SJCRH30 (cell line): ENCODE measurements around the gene LRP5. TPM values are rescaled to one million over a fixed set of nuclear protein-coding genes. Genes with fewer than 3 reads are reported as not detected.

ENCODE experiments used
- DNase-seq, 2 experiments: peaks; one replicate each; pipeline ENCODE4 v3.0.0-alpha.2; 2015 to 2020
- H3K27ac ChIP-seq: fragments of 250-450 bp; sonication (Bioruptor Pico); 2 replicates; pipeline ENCODE4 v1.5.1; 2020; ENCODE audit warnings: mild to moderate bottlenecking, moderate library complexity
- H3K27me3 ChIP-seq: fragments of 250-450 bp; sonication (Bioruptor Pico); 2 replicates; pipeline ENCODE4 v1.5.1; 2020; ENCODE audit warnings: mild to moderate bottlenecking, moderate library complexity
- H3K36me3 ChIP-seq: fragments of 250-450 bp; sonication (Bioruptor Pico); 2 replicates; pipeline ENCODE4 v1.5.1; 2020; ENCODE audit warnings: mild to moderate bottlenecking, moderate library complexity
- H3K4me1 ChIP-seq: fragments of 250-450 bp; sonication (Bioruptor Pico); 2 replicates; pipeline ENCODE4 v1.5.1; 2020; ENCODE audit warnings: mild to moderate bottlenecking, moderate library complexity
- H3K4me3 ChIP-seq: fragments of 250-450 bp; sonication (Bioruptor Pico); 2 replicates; pipeline ENCODE4 v1.5.1; 2020; ENCODE audit warnings: mild to moderate bottlenecking, moderate library complexity
- H3K9me3 ChIP-seq: fragments of 250-450 bp; sonication (Bioruptor Pico); replicated peaks from 2 replicates; pipeline ENCODE4 v1.5.1; 2020; ENCODE audit warnings: mild to moderate bottlenecking, moderate library complexity
- total RNA-seq: library from RNA; depleted of rRNA; stranded (reverse); fragments of >200 nt; shearing (Covaris generic); gene quantifications from 2 replicates; pipeline ENCODE4 v1.2.3, GENCODE V29; 2014; rRNA removed

LRP5 gene
- 45.5 and 46.5 TPM in 2 replicates for total RNA-seq

DNA sequence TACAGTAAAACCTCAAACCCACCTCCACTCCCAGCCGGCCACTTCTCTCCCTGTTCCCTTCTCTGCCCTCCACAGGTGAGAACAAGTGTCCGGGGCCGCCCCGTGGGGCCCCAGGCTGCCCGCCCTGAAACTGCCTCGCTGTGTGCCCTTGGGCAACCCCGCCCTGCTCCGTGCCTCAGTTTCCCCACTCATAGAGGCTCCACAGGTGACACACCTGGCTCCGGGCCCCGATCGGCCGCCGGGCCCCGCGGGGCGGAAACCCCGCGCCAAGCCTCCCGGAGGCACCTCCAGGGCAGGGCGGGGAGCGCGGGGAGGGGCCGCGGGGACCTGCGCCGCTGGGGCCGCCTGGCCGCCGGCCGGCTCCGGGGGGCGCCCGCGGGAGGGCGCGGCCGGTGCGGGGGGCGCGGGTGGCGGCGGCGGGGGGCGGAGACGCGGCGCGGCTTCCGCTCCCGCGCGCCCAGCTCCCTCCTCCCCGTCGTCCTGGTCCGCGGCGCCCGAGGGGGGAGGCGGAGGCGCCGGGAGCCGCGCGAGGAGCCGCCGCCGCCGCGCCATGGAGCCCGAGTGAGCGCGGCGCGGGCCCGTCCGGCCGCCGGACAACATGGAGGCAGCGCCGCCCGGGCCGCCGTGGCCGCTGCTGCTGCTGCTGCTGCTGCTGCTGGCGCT is at the start of gene LRP5:
Gene LRP5 (plus strand): TSS at position 475 of the 663 bp plus-strand sequence. CDS start 124 bp downstream, at position 599.
- Histone ChIP-seq H3K9me3 (no peaks in the 10 kb centered on the region), H3K27me3 (no peaks in the 10 kb centered on the region), H3K27ac (peak within 1 kb of the TSS; percentile 81), H3K36me3 (no peaks in the 10 kb centered on the region), H3K4me1 (peaks cover 19% of the 10 kb centered on the region), H3K4me3 (peak within 1 kb of the TSS; percentile 89)
- DNase-seq = peak in 1 of 2 experiments; percentile 48

- H3K36me3 ChIP-seq = peaks cover 16% of the 10 kb centered on the region
Measured at GRCh38 chr11:68263444-68264035, 48.9 kb upstream of the LRP5 start.

DNA sequence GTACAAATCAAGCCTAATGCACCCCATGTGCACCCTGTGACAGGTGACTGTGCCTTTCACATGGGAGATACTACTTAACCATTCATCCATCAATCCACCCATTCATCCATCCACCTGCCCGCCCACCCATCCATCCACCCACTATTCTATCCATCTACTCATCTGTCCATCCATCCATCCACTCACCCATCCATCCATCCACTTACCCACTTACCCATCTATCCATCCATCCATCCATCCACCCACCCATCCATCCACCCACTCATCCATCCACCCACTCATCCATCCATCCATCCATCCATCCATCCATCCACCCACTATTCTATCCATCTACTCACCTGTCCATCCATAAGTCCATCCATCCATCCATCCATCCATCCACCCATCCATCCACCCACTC is 48.1 kb upstream of the LRP5 start:
- H3K4me1 ChIP-seq = no peaks in the 10 kb centered on the region
- no peaks in the 10 kb centered on the region for H3K27me3 ChIP-seq
- peaks cover 16% of the 10 kb centered on the region for H3K36me3 ChIP-seq
- no peaks in the 10 kb centered on the region for H3K9me3 ChIP-seq
- H3K27ac ChIP-seq = no peak overlapping the region
- no peak overlapping the region for H3K4me3 ChIP-seq
- DNase-seq = no peak

More at GRCh38 chr11:68263444-68264035, 48.9 kb upstream of the LRP5 start:
- no peaks in the 10 kb centered on the region for H3K27me3 ChIP-seq
- H3K4me1 ChIP-seq = no peaks in the 10 kb centered on the region
- DNase-seq = no peak
- no peak overlapping the region for H3K4me3 ChIP-seq
- H3K9me3 ChIP-seq = no peaks in the 10 kb centered on the region
- no peak overlapping the region for H3K27ac ChIP-seq

DNA sequence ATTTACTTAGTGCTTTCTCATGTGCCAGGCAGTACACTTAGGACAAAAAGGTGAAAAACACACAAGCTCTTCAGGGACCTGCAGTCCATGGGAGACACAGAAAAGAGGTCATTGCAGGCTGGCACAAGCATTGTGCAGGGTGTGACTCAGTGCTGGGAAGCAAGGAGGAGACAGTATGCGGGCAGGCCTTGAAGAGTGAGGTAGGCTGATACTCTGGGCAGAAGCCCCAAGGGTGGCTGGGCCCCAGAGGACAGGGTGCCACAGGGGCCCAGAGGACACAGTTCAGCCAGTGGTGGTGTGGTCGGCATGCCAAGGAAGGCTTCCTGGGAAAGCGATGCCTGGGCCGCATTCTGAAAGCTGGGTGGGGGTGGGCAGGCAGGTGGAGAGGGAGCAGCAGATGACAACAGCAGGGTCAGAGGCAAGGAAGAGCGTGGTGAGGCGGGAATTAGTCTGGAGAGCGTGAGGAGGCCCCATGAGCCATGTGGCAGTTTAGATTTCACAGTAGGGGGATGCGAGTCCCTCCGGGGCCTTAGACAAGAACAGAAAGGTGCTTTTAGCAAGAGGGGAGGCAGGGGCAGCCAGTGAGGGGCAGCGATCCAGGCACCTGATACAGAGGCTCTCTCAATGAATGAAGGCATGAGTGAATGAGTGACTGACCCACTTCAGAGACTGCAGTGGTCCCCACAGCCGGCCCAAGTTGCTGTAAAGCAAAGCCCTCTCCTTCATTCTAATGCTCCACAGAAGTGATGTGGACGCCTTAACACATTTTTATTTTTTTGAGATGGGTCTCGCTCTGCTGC is 47.5 kb upstream of the LRP5 start:
- Histone ChIP-seq H3K36me3 (peaks cover 16% of the 10 kb centered on the region), H3K27ac (no peak overlapping the region), H3K27me3 (no peaks in the 10 kb centered on the region), H3K4me1 (no peaks in the 10 kb centered on the region), H3K9me3 (no peaks in the 10 kb centered on the region), H3K4me3 (no peak overlapping the region)
- DNase-seq = no peak

DNA sequence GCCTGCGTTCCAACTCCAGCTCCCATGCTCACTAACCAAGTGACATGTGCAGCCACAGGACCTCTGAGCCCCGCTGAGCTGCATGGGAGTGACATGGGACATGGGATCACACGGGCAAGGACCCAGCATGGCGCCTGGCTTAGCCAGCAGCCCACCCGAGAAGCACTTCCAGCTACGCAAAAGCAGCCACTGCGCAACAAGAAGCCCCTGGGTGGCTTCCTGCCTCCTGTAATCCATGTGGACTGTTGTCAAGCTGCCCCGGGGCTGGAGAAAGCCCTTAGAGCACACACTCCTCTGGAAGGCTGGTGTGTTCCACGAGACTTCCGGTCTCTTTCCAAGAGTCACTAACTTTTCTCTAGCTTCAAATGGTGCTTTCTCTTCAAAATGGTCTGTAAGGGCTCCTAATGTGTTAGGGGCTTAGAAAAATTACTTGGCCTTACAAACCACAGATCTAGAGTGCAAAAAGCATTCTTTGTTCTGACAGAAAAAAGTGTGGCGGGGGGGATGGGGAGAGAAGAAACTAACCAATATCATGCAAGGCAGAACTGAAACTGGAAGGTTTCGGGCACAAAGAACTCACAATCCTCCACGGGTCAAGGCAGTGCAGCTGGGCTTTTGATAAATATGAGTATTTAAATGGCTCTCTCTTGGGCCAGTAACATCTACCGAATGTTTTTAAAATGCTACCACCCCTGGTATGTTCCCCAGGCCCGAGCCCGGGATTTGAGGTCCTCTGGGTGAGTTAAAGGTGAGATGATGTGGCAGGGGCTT is 46.1 kb upstream of the LRP5 start:
- H3K36me3 ChIP-seq = peaks cover 16% of the 10 kb centered on the region
- H3K4me3 ChIP-seq = no peak overlapping the region
- no peaks in the 10 kb centered on the region for H3K27me3 ChIP-seq
- H3K27ac ChIP-seq = no peak overlapping the region
- no peak for DNase-seq
- H3K4me1 ChIP-seq = no peaks in the 10 kb centered on the region
- no peaks in the 10 kb centered on the region for H3K9me3 ChIP-seq

DNA sequence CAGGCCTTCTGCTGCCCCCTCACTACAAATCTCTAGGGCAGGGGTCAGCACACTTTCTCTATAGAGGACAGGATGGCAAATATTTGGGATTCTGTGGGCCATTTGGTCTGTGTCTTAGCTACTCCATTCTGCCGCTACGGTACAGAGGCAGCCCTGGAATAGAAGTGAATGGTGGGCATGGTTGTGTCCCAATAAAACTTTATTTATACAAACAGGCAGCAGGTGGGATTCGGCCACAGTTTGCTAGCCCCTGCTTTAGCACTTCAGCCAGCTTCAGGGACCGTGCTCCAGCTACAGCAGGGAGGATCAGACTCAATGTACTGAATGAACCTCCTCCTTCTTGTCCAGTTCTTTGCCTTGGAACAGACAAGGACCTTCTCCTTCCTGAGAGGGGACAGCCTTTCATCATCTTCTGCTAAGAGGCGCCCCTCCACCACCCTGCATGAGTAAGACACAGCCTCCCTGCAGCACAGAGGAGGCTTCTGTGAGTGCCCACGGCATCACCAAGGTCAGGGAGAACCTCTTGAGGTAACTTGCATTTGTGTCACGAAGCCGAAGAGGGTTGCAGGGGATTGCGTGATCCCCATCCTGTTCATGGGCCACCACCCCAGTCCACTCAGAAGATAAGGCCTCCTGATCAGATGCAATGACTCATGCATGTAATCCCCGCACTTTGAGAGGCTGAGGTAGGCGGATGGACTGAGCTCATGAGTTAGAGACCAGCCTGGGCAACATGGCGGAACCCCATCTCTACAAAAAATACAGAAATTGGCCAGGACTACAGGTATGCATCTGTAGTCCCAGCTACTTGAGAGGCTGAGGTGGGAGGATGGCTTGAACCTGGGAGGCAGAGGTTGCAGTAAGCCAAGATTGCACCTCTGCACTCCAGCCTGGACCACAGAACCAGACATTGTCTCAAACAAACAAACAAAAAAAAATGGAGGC is 45.2 kb upstream of the LRP5 start:
- no peaks in the 10 kb centered on the region for H3K27me3 ChIP-seq
- no peak for DNase-seq
- H3K27ac ChIP-seq = no peak overlapping the region
- peaks cover 16% of the 10 kb centered on the region for H3K36me3 ChIP-seq
- H3K4me1 ChIP-seq = no peaks in the 10 kb centered on the region
- no peak overlapping the region for H3K4me3 ChIP-seq
- no peaks in the 10 kb centered on the region for H3K9me3 ChIP-seq

GRCh38 chr11:68267881-68268240 is 44.5 kb upstream of the LRP5 start:
- Histone ChIP-seq H3K4me1 (no peaks in the 10 kb centered on the region), H3K36me3 (peaks cover 16% of the 10 kb centered on the region), H3K4me3 (no peak overlapping the region), H3K27ac (no peak overlapping the region), H3K9me3 (no peaks in the 10 kb centered on the region), H3K27me3 (no peaks in the 10 kb centered on the region)
- no peak for DNase-seq

GRCh38 chr11:68269414-68270081 is 42.8 kb upstream of the LRP5 start:
- Histone ChIP-seq H3K36me3 (peaks cover 16% of the 10 kb centered on the region), H3K9me3 (no peaks in the 10 kb centered on the region), H3K4me1 (no peaks in the 10 kb centered on the region), H3K4me3 (no peak overlapping the region), H3K27ac (no peak overlapping the region), H3K27me3 (no peaks in the 10 kb centered on the region)
- no peak for DNase-seq

GRCh38 chr11:68270196-68271022 is 42.0 kb upstream of the LRP5 start:
- Histone ChIP-seq H3K36me3 (peaks cover 15% of the 10 kb centered on the region), H3K4me1 (no peaks in the 10 kb centered on the region), H3K27ac (peak overlapping the region; percentile 57; the same call in 1 of the 2 replicates), H3K4me3 (peak overlapping the region; percentile 69), H3K27me3 (no peaks in the 10 kb centered on the region), H3K9me3 (no peaks in the 10 kb centered on the region)
- no peak for DNase-seq

- Histone ChIP-seq H3K36me3 (peaks cover 9% of the 10 kb centered on the region; the same call in 1 of the 2 replicates), H3K9me3 (no peaks in the 10 kb centered on the region), H3K27me3 (no peaks in the 10 kb centered on the region), H3K27ac (peak overlapping the region; percentile 57), H3K4me1 (no peaks in the 10 kb centered on the region), H3K4me3 (peak overlapping the region; percentile 69)
- peak; percentile 76 to 80 for DNase-seq
Measured at GRCh38 chr11:68271023-68271780, 41.2 kb upstream of the LRP5 start.

DNA sequence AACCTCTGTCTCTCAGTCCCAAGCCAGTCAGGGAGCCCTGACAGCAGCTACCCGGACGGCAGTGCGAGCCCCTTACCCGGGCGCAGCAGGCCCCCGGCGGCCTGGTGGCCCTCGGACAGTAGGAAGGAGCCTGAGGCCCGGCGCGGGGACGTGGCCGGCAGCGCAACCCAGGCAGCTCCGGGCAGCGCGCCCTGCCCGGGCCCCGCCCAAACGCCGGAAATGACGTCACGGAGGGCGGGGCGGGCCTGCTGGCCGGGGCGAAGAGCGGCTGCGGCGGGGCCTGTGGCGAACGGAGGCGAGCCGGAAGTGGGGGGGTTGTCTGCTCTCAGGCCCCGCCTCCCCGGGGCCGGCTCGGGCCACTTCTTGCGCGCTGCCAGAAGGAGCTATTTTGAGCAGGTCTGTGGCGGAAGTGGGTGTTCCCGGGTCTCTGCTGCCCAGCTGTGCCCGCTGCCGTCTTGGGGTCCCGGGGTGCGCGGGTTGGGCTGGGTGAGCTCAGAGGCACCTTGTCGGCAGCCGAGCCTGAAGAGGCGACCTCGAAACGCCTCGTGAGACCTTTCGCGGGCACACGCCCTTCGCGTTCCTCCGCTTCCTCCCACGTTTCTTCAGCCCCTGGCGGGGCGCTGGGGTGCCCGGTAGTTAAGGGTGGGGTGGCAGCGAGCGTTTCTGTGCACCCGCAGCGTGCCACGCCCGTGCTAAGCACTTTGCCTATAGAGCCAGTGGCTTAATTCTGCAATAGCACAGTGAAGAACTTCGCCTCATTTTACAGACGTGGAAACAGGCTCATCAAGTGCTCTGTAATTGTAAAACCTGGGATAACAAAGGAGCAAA is 40.4 kb upstream of the LRP5 start, which contains the start of gene C11orf24:
Gene C11orf24 (minus strand): TSS at position 193 of the 828 bp plus-strand sequence. CDS start 8,206 bp downstream, outside the sequence.
- Histone ChIP-seq H3K27ac (peak within 1 kb of the TSS; percentile 57), H3K27me3 (no peaks in the 10 kb centered on the region), H3K4me1 (no peaks in the 10 kb centered on the region), H3K4me3 (peak within 1 kb of the TSS; percentile 69), H3K9me3 (no peaks in the 10 kb centered on the region), H3K36me3 (peaks cover 6% of the 10 kb centered on the region; the same call in 1 of the 2 replicates)
- DNase-seq = peak; percentile 93 to 94
